Urothelium cell line (cell line): ENCODE data around the gene ARNT2.

Source experiments
- DNase-seq: peaks from one replicate; pipeline ENCODE4 v3.0.0; 2011; ENCODE audit warnings: low spot score, mixed read lengths
- FAIRE-seq: peaks from 2 replicates; lab custom pipeline; 2011; peaks lifted over from hg19 to GRCh38; lab: Jason Lieb, UNC

The ARNT2 gene

GRCh38 chr15:80462836-80463512 is 58.8 kb downstream of the ARNT2 start:
- FAIRE-seq (no peak), DNase-seq (no peak)

- DNase-seq (no peak), FAIRE-seq (no peak)
Observed at GRCh38 chr15:80464951-80465625, 60.9 kb downstream of the ARNT2 start.

- FAIRE-seq (no peak), DNase-seq (no peak)
Observed at GRCh38 chr15:80465626-80466005, 61.4 kb downstream of the ARNT2 start.

GRCh38 chr15:80466543-80466942 is 62.4 kb downstream of the ARNT2 start:
- FAIRE-seq (no peak), DNase-seq (no peak)

- no peak for DNase-seq
- FAIRE-seq: no peak
Observed at GRCh38 chr15:80467311-80467714, 63.1 kb downstream of the ARNT2 start.

- FAIRE-seq: no peak
- no peak for DNase-seq
Observed at GRCh38 chr15:80468796-80469195, 64.6 kb downstream of the ARNT2 start.

- no peak for DNase-seq
- FAIRE-seq: no peak
Observed at GRCh38 chr15:80471881-80472280, 67.7 kb downstream of the ARNT2 start.

GRCh38 chr15:80473286-80474223 is 69.4 kb downstream of the ARNT2 start:
- FAIRE-seq: no peak
- DNase-seq: no peak

- FAIRE-seq (no peak), DNase-seq (no peak)
Observed at GRCh38 chr15:80474224-80475215, 70.3 kb downstream of the ARNT2 start.

- FAIRE-seq: no peak
- DNase-seq: no peak
Observed at GRCh38 chr15:80475572-80475971, 71.4 kb downstream of the ARNT2 start.

- peak; percentile 37 for FAIRE-seq
- no peak for DNase-seq
Observed at GRCh38 chr15:80476036-80476435, 71.9 kb downstream of the ARNT2 start.

- DNase-seq: no peak
- FAIRE-seq: no peak
Observed at GRCh38 chr15:80478075-80478474, 73.9 kb downstream of the ARNT2 start.

GRCh38 chr15:80479191-80479590 is 75.0 kb downstream of the ARNT2 start:
- no peak for DNase-seq
- FAIRE-seq: no peak

- DNase-seq: no peak
- no peak for FAIRE-seq
Observed at GRCh38 chr15:80480171-80480811, 76.1 kb downstream of the ARNT2 start.

- peak; percentile 65 for DNase-seq
- no peak for FAIRE-seq
Observed at GRCh38 chr15:80480909-80481308, 76.7 kb downstream of the ARNT2 start.

- DNase-seq: no peak
Observed at GRCh38 chr15:80482696-80483095, 78.5 kb downstream of the ARNT2 start.

GRCh38 chr15:80483725-80484161 is 79.6 kb downstream of the ARNT2 start:
- DNase-seq (no peak), FAIRE-seq (no peak)

More at GRCh38 chr15:80482696-80483095, 78.5 kb downstream of the ARNT2 start:
- FAIRE-seq: no peak

- DNase-seq: no peak
- no peak for FAIRE-seq
Observed at GRCh38 chr15:80484333-80484864, 80.2 kb downstream of the ARNT2 start.

GRCh38 chr15:80485370-80486164 is 81.4 kb downstream of the ARNT2 start:
- DNase-seq: no peak
- peak; percentile 63 for FAIRE-seq
